ENCODE data around the gene S100A6. TPM values are rescaled to one million over a fixed set of nuclear protein-coding genes. Genes with fewer than 3 reads are reported as not detected.

S100A6 gene
- total RNA-seq, 1 experiment from 2014 or later = 2,572 TPM

DNA sequence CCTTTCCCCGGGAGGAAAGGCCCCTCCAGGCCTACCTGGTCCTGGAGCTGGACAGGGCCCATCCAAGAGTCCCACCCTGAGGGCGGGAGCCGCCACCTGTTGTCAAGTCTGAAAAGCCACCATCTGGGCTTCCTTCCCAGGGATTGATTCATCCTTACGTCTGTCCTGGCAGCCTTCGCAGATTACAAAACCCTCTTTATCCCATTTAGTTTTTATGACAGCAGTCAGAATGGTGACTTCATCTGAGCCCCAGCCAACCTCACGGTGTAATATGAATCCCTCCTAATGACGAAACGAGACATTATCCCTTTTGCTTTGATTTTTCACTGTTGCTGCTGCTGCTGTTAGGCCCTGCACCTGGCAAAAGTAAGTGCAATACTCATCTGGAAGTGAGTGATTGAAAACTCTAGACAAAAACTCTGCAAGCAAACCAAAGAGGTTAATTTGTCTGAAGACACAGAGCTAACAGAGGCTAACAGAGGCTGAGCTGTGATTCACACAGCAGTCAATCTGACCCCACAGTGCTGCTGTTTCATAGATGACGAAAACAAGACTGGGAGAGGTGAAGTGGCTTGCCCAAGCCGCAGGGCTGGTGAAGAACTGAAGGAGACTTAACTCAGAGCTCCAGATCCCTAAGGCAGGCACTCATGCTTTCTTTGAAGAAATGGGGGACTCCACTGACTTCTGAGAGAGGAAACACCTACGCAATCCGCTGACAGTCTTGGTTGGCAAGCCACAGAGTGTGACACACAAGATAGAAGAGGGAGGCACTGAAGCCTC is 45.3 kb downstream of the S100A6 start:
- Histone ChIP-seq H3K4me2 (ENCODE audit: low read length) (peak overlapping the region; percentile 65), H3K4me3 (ENCODE audit: low read length) (peak overlapping the region; percentile 14; the same call in 1 of the 2 replicates), H4K20me1 (ENCODE audit: low read length) (no peaks in the 10 kb centered on the region), H2AFZ (ENCODE audit: low read length) (peak overlapping the region; percentile 63), H3K36me3 (ENCODE audit: low read depth, low read length) (no peaks in the 10 kb centered on the region), H3K4me1 (ENCODE audit: insufficient read depth, low read length) (peaks cover 25% of the 10 kb centered on the region), H3K79me2 (ENCODE audit: low read length) (no peaks in the 10 kb centered on the region), H3K9ac (ENCODE audit: low read length) (peak overlapping the region; percentile 50), H3K27me3 (ENCODE audit: low read length) (no peaks in the 10 kb centered on the region), H3K9me3 (ENCODE audit: low read length) (no peaks in the 10 kb centered on the region), H3K9me2 (replicated peaks; ENCODE audit: low read length) (no peaks in the 10 kb centered on the region), H3F3A (ENCODE audit: low read length, unreplicated experiment) (no peaks in the 10 kb centered on the region), H3K27ac (ENCODE audit: low read length) (peak overlapping the region; percentile 90)
- CTCF ChIA-PET = interaction anchor here (0.7 to 1.1 kb wide), 2 partner anchors 135 to 137 kb away, joined by 4 to 5 read pairs; no protein-coding TSS in a partner anchor
- intact Hi-C loops (cut with micrococcal nuclease) = loop anchor here (1.0 kb wide), 1 partner anchor 138 kb away; no protein-coding TSS in a partner anchor
- ATAC-seq (peak; percentile 79), DNase-seq (peak; percentile 99)
- no TSS peak for BruUV-seq (replicated peaks)
- no peak for TF ChIP-seq EZH2phosphoT487 (IDR thresholded peaks at IDR 0.05; ENCODE audit: borderline replicate concordance, low read length)
- no peak for TF ChIP-seq EZH2 (IDR thresholded peaks at IDR 0.05; ENCODE audit: low read length, unreplicated experiment)
- TF ChIP-seq, protein P1, sequence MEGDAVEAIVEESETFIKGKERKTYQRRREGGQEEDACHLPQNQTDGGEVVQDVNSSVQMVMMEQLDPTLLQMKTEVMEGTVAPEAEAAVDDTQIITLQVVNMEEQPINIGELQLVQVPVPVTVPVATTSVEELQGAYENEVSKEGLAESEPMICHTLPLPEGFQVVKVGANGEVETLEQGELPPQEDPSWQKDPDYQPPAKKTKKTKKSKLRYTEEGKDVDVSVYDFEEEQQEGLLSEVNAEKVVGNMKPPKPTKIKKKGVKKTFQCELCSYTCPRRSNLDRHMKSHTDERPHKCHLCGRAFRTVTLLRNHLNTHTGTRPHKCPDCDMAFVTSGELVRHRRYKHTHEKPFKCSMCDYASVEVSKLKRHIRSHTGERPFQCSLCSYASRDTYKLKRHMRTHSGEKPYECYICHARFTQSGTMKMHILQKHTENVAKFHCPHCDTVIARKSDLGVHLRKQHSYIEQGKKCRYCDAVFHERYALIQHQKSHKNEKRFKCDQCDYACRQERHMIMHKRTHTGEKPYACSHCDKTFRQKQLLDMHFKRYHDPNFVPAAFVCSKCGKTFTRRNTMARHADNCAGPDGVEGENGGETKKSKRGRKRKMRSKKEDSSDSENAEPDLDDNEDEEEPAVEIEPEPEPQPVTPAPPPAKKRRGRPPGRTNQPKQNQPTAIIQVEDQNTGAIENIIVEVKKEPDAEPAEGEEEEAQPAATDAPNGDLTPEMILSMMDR (conservative IDR thresholded peaks at IDR 0.05; ENCODE audit: low read depth, low read length) = no peak
- POLR2A ChIA-PET (ENCODE audit: unreplicated experiment) = no interaction called here

DNA sequence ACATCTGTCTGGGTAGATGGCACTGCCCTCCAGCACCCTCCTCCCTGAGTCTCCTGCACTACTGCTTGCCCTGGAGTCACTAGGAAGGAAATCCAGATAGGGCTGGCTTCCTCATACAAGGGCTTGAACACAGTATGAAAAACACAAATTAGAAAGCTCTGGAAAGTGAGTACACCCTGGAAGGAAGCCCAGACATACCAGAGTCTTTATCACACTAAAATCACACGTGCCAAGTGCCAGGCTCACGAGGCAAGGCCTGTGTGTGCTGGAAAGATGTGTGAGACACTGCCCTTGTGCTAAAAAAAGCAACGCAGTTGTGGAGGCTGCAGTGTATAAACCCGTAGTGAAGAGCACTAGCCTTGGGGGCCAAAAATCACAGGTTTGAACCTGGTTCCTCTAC is 47.1 kb downstream of the S100A6 start:
- BruUV-seq (replicated peaks) = no TSS peak
- CTCF ChIA-PET = interaction anchor here (0.6 kb wide), 1 partner anchor 990 kb away, joined by 5 read pairs; no protein-coding TSS in a partner anchor

More for the DNA sequence above, 47.1 kb downstream of the S100A6 start:
- DNase-seq = no peak
- POLR2A ChIA-PET (ENCODE audit: unreplicated experiment) = no interaction called here
- no peak for ATAC-seq
- intact Hi-C loops (cut with micrococcal nuclease) = no loop called here
- no peaks in the 10 kb centered on the region for H3K9me3 ChIP-seq (ENCODE audit: low read length)
- no peaks in the 10 kb centered on the region for H3K79me2 ChIP-seq (ENCODE audit: low read length)
- TF ChIP-seq, protein P1 (conservative IDR thresholded peaks at IDR 0.05; ENCODE audit: low read depth, low read length) = no peak
- TF ChIP-seq EZH2 (IDR thresholded peaks at IDR 0.05; ENCODE audit: low read length, unreplicated experiment) = no peak
- TF ChIP-seq EZH2phosphoT487 (IDR thresholded peaks at IDR 0.05; ENCODE audit: borderline replicate concordance, low read length) = no peak
- H3K9me2 ChIP-seq (replicated peaks; ENCODE audit: low read length) = no peaks in the 10 kb centered on the region
- no peaks in the 10 kb centered on the region for H3F3A ChIP-seq (ENCODE audit: low read length, unreplicated experiment)
- H2AFZ ChIP-seq (ENCODE audit: low read length) = no peak overlapping the region
- H3K4me1 ChIP-seq (ENCODE audit: insufficient read depth, low read length) = peaks cover 25% of the 10 kb centered on the region
- H3K27ac ChIP-seq (ENCODE audit: low read length) = no peak overlapping the region
- H3K36me3 ChIP-seq (ENCODE audit: low read depth, low read length) = no peaks in the 10 kb centered on the region
- no peaks in the 10 kb centered on the region for H4K20me1 ChIP-seq (ENCODE audit: low read length)
- H3K4me3 ChIP-seq (ENCODE audit: low read length) = no peak overlapping the region
- H3K4me2 ChIP-seq (ENCODE audit: low read length) = no peak overlapping the region
- H3K9ac ChIP-seq (ENCODE audit: low read length) = no peak overlapping the region
- H3K27me3 ChIP-seq (ENCODE audit: low read length) = no peaks in the 10 kb centered on the region
